SIG-M5 (cell line): ENCODE results near the gene ITIH5.

ENCODE experiments used
- DNase-seq: peaks from one replicate; lab custom pipeline; 2025; lab: John Stamatoyannopoulos, UW

The ITIH5 gene

DNA sequence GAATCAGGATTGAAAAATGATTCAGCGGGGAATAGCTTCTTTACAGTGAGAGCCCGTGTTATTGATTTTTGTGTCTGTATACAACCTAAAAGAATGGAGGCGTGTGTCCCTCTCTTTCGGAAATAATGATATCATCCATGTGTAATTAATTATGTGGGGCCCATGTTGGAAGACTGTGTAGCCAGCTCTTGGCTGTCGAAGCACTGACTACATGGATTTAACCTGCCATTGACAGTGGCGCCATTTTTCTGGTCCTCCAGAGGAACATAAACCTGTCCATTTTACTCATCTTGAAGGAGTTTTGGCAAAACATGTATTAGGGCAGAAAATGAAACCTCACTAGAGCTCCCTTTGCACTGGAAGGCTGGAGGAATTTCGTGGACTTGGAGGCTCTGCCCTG lies 119.6 kb downstream of the ITIH5 start:
- DNase-seq, result no peak

DNA sequence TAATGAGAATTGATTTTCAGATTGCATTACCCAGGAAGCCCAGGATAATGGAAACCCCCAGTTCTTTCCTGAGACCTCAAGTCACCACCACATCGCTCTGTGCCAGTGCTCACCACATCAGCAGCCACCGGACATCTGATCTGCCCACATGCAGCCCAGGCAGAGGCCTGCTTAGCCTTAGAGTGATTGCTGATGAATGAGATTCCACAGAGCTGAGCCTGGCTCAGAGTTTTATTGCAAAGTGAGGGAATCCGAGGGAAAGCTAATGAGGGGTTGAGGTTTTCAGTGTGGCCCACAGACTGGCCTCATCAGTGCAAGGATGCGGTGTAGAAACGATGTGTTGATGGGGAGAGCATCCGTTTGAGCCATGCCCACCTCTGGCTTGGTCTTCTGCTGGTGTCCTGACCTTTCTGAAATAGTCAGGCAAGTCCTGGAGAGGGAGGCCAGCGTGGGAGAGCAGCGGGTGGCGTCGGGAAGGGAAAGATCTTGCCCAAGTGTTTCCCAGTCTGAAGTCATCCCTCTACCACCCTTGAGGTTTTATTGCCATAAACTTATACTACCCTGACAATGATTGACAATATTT lies 120.3 kb downstream of the ITIH5 start:
- no peak for DNase-seq

DNA sequence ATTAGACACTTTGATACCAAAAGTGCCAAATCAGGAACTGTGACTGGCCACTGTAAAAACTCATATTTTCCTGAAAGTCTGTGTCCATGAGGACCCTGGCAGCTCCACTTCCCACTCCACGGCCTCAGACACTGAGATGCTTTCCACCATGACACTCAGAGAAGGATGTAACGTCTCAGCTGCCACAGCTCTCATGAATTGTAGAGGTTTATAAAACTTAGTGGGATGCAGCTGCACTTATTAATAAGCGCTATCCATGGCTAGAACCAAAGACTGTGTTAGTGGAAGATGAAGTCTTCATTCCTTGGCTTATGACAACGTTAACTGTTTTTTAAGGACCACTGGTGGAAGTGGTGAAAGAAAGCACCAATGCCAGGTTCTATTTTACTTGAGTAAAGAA lies 121.0 kb downstream of the ITIH5 start:
- no peak for DNase-seq

DNA sequence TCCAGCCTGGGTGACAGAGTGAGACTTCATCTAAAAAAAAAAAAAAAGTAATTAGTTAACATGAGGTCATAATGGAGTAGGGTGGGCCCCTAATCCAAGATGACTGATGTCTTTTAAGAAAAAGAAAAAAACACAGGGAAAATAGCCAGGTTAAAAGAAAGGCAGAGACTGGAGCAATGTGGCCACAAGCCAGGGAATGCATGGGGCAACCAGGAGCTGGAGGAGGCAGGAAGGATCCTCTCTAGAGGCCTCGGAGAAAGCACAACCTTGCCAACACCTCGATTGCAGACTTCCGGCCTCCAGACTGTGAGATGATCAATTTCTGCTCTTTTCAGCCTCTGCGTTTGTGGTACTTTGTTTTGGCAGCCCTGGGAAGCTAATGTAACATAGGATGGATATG lies 121.5 kb downstream of the ITIH5 start:
- no peak for DNase-seq

DNA sequence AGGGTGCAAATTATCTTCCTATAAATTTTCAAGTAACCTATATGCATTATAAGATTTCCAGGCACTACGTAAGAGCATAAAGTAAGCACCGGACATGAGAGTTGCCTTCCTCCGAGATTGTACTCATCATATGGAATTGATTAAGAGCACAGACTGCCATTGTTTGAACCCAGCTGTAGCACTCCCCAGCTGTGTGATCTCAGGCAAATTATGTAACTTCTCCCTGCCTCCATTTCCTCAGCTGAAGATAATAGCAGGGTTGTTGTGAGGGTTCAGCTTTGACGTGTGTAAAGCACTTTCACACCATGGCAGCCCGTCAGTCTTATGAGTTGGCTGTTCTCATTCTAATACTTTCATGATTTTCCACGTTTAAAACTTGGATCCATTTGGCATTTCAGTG lies 122.6 kb downstream of the ITIH5 start:
- DNase-seq, result no peak

DNA sequence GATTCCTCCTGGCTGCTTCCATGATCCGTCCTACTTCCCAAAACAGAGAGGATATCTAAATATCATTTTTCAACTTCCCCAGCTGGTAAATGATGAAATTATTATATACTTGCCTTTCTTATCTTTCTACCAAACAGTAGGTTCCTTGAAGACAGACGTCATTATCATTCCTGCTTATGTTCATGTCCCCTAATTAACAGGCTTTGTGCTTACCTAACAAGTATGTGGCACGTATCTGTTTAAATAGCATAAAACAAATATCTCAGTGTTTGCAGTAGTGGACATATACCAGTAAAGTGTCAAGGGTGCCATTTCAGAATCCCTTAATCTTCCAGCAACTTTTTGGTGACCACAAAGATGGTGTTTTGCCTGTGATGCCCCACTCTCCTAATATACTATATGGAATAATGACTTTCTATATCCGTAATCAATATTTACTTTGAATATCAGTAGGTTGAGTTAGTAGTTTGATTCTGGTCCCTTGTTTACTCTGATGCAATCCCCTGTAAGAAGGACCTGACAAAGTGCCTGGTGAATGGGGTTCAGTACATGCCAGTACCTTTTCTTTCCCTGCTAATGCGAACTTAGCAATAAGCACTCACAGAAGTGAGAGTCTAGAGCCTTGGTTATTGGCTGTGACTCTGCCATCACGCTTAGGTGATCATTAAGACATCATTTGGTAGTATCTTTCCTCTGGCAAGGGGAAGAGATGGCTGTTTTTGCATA lies 124.4 kb downstream of the ITIH5 start:
- DNase-seq, result no peak

DNA sequence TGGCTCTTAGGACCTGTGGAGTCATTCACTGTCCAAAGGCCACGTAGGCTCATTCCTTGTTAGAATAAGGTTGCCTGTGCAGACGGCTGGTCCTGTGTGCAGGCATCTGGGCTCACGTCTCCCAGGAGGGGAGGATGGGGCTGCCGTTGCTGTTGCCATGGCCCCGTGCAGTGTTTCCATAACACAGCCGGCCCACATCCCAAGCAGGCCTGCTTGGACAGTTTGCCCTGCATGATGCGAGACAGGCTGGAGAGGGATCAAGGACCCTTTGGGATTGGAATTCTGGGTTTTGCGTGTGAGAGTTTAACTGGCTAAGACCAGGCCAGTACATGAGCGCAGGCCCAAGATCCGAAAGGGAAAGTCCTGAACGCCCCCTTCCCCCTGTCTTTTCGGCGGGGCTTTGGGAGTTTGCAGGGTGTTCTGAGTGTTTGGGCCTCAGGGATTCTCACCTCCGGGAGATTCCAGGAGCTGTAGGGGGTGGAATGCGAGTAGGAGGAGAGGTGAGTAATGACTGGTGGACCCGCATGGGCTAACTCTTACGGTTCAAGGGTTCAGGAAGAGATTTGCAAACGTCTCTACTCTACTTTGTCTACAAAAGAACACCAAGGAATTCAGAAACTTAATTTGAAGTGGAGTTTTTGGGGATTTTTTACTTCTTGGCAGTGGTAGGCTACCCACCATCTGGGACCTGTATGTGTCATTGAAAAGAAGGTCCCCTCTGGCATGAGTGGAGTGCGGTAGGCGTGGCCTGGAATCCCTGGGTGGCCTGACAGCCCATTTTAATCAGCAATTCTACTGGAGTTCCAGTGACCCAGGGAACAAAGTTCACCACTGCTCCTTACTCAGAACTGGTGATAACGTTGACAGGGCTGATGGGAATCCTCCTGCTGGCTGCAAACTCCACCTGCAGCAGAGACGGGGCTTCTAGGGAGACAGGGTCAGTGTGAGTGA lies 125.4 kb downstream of the ITIH5 start:
- no peak for DNase-seq

DNA sequence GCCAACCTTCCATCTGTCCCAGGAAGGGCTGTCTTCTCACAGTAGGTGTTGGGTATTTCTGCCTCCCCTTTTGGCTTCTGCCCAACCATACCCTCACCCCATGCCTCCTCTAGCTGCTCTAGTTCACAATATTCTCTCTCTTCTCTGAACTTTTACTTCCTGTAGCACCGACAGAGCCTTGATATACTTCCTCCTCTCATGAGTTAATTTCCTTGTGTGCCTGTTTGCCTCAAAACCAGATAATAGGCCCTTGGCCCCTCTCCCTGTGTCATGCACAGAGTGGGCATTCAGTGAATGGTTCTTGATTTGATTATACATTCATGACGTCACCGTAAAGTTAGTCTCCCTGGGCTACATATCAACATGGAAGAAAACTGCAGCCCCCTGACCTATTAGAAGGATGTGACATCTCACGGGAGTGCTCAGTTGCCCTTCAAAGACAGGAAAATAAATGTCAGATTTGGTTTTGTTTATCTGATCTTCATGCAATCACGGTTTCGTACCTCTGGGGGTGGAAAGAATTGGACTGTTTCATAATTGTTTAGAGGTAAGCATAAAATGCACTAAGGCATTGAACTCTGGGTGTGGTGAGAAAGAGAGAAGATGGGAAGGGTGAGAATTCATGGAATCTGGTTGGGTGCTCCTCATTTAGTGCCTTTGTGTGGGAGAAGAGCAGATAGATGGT lies 127.7 kb downstream of the ITIH5 start:
- DNase-seq, result no peak

DNA sequence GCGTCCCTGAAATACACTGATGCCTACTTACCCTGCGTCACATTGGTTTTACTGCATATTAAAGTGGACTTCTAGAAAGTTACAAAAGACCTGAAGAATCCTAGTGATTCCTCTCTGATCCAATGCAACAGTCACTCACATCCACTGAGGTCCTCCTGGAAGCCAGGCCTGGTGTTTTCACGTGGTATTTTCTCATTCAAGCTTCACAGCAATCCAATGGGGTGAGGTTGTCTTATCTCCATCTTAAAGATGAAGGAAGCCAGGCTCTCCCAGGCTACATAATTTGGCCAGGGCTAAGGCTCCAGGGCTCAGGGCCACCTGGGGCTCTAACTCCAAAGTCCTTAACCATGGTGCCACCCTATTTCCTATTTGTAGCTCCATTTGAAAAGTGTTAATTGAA lies 129.6 kb downstream of the ITIH5 start:
- no peak for DNase-seq

DNA sequence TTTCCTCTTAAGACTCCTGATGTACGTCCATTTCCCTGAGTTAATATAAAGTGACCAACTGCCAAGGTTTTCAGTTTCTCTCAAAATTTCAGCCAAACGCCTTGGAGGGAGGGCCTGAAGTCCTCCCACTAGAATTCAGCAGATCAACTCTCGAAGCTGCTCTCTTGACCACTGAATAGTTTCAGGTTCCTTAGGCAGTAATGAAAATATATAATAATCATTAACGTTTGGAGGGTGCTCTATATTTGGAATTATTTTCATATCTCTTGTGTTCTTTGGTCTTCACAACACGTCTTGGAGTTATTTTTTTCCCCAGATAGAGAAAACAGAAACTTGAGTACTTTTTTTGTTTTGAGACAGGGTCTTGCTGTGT lies 132.3 kb downstream of the ITIH5 start:
- DNase-seq, result no peak

DNA sequence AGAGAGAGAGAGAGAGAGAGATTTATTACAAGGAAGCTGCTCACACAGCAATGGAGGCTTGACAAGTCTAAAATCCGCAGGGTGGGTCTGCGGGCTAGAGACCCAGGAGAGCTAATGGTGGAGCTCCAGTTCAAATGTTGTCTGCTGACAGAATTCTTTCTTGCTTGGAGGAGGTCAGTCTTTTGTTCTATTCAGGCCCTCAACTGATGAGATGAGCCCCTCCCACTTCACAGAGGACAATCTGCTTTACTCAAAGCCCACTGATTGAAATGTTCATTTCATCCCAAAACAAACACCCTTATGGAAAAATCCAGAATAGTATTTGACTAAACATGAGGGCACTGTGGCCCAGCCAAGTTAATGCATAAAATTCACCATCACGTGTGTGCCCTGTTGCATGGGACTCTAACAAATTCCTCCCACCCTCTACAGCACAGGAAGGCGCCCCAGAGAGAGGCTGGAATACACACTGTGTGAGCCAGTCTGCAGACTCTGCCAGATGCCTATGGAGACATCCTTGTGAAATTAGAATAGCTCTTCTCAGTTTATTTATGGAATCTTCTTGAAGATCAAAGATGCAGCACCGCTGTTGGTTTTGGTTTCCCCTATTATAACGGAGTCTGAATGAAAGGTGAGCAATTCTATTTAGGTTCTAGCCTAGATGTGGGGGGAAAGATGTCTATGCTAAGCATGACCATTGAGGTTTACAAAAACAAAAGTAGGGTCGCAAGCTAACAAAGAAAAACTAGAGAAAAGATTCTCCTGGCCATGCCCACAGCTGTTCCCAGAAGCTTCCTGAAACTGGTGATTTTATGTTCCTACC lies 132.9 kb downstream of the ITIH5 start:
- no peak for DNase-seq

DNA sequence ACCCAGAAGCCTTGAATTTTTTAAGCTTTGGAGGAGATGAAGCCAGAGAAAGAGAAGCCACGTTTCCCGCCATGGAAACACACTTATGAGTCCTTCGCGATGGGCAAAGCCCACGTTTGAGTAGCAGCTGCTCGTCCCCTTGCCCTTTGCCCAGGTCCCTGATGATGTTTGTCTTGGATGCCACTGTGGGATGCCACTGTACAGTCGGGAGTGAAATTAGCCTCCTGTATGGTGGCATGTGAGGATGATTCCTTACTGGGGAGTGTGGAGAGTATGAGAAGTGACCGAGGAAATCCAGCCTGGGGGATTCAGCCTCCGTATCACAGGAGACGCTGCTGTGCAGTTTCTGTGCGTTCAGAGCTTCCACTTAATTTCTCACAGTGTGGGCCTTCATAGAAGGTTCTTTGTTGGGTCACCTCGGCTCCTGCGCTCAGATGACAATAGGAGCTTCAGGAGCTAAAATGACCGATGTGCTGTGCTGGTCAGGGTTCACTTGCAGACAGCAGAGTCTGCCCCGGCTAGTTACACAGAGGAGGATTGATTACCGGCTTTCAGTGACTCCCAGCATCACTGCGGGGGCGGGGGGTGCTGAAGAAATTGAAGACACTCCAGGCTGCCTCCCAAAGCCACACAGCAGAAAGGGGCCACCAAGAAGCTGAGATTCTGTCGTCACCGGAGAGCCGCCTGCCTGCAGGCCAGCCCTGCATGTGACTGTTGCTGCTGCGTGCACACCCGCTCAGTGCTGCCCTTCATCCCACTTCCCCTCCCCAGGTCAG lies 133.9 kb downstream of the ITIH5 start:
- DNase-seq, result no peak

DNA sequence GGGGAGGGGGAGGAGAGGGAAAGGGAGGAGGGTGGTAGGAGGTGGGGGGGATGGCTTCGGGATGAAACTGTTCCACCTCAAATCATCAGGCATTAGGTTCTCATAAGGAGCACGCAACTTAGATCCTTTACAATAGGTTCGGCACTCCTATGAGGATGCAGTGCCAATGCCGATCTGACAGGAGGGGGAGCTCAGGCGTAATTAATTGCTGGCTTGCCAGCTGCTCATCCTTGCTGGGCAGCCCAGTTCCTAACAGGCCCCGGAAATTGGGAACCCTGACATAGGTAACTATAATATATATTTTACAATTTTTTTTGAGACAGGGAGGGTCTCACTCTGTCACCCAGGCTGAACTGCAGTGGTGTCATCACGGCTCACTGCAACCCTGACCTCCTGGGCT lies 137.1 kb downstream of the ITIH5 start:
- DNase-seq, result no peak

DNA sequence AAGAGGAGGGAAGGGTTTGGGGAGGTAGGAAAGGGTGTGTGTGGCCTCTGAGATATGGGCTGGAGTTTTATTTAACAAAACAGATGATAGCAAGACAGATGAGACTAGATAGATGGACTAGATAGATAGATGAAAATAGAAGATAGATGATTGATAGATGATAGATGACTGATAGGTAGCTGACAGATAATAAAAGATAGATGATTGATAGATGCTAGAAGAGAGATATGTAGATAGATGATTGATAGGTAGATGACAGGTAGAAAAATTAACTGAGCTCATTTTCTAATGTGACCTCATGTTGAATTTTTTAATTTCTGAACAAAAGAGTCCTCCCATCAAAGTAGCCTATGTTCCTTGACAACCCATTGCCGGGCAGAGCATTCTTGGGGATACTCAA lies 139.3 kb downstream of the ITIH5 start:
- DNase-seq, result no peak

DNA sequence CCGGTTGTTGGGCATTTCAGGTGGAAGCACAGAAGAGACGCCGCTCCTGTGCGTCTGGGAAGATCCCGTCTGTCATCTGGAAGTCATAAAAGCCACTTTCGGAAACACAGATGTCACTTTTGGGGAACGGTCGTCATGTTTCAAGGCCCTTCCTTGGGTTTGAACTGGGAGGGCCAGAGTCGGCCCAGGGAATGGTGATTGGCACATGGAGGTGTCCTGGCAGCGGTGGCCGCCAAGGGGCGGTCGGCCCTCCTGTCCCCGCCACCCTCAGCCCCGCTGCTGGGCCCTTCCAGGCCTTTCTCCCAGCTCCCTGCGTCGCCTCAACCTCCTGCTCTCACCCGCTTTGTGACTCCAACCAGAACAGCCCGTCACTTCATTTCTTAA lies 140.8 kb downstream of the ITIH5 start:
- no peak for DNase-seq

DNA sequence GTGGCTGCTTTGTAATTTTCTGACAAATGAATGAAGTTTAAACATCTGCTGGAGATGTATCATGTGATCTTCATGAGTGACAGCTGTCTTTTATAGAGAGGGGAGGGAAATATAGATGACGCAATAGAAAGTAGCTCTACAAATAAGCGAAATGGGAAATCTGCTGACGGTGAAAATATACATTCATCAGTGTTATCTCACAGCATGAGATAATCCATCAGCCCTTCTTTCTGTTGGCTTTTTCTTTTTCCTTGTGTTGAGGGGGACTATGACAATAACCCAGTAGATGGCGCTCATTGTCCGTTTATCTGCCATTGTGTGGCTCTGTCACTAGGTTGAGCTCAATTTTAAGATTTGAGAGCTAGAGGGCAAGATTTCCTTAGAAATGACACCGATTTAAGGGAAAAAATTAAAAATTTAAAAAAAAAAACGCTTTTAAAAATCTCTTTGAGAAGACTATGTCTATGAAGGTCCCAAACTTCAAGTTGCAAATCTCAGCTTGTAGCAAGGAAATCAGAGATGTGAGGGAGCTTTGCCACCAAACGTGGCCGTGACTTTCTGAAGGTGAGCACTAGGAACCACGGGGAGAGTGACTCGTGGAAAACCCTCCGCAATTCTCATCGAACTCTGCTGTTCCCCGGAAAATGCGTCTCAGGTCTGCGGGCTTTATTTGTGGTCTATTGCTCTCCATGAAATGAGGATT lies 141.3 kb downstream of the ITIH5 start:
- DNase-seq, result no peak

DNA sequence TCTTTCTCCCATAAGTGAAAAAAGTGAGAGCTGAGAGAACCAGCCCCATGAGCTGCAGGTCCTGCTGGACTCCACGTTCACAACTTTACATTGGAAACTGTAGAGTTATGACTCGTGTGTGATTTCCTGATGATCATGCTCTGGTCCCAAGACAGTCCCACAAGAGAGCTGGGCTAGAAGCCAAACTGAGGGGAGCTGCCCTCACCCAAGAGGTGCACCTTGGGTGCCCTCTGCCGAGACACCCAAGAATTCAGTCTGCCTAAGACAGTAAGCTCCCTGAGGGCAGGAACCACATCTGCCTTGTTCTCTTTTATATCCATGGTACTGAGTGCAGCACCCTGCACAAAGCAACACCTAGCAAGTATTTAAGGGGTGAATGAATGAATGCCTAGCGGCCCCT lies 143.1 kb downstream of the ITIH5 start:
- DNase-seq, result no peak

DNA sequence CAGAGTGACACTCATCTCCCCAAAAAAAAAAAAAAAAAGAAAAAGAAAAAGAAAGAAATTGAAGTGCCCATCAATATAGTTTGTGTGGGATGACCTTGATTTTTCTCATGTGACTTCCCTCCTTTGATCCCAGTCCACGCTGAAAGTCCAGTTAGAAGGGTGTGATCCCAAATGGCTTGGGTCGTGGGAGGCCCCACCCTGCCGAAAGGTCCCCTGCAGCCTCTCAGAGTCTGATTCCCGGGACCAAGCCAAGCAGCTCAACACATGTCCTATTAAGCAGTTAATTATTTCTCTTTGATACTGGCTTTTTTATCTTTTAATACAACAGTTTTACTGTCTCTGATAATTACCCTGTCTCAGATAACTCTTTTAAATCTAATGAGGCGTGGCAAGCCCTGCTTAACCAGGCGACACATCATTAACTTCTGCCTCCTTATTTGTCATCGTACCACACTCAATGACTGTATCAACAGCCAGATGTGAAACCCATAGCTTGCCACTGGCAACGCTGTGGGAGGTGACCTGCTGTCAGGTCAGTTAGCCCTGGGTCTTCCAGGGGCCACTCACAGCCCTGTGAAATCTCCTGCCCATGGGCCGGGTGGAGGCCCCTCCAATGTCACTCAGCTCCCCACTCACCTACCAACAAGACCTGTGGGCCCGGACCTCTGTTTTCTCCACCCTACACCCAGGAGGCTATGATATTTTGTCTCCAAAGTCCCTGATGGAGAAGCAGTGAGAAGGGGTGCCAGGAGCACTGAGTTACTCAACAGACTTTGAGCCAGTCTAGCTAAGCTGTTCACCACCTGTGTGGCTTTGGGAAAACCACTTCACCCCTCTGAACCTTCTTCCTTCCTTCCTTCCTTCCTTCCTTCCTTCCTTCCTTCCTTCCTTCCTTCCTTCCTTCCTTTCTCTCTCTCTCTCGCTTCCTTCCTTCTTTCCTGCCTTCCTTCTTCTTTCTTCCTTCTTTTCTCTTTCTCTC lies 146.0 kb downstream of the ITIH5 start:
- DNase-seq, result no peak

DNA sequence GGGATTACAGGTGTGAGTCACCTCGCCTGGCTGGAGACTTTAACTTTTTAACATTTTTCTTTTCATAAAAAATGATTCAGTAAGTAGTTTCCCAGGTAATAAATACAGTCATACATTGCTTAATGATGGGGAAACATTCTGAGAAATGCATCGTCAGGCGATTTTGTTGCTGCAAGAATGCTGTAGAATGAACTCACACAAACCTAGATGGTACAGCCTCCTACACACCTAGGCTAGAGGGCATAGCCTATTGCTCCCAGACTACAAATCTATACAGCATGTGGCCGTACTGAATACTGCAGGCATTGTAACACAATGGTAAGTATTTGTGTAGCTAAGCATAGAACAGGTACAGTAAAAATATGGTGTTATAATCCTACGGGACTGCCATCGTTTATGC lies 147.4 kb downstream of the ITIH5 start:
- DNase-seq, result no peak
